GM21723 (cell line): ENCODE measurements around the gene GJC1.
"Not testable (repeated sequence)": the region's sequence is repeated elsewhere in the genome, so short reads cannot be mapped to it uniquely, and the experiment has no call there.

Experiments
- ATAC-seq: cut with Tn5 transposase; IDR thresholded peaks from one replicate; pipeline ENCODE4 v1.9.1; 2021; ENCODE audit warnings: mild to moderate bottlenecking, moderate library complexity; ENCODE audit not compliant: unreplicated experiment

The GJC1 gene

DNA sequence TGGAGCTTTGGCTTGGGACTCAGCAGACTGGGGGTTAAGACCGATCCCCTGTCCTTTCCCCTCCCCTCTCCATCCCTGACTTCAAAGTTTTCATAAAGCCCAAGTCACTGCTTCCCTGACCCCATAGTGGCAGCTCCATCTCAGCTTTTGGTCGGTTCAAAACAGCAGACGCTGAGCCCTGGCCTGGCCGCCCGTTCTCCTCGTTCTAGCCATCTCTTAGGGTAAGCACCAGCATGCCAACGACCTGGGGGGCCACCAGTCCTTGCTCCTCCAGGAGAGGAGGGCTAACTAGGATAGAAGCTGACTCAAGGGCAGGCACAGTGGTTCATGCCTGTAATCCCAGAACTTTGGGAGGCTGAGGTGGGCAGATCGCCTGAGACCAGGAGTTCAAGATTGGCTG lies 16.1 kb upstream of the GJC1 start:
- no peak for ATAC-seq

GRCh38 chr17:44844390-44844830 lies 14.3 kb upstream of the GJC1 start:
- ATAC-seq: no peak

GRCh38 chr17:44842748-44843147 lies 12.7 kb upstream of the GJC1 start:
- ATAC-seq: no peak

DNA sequence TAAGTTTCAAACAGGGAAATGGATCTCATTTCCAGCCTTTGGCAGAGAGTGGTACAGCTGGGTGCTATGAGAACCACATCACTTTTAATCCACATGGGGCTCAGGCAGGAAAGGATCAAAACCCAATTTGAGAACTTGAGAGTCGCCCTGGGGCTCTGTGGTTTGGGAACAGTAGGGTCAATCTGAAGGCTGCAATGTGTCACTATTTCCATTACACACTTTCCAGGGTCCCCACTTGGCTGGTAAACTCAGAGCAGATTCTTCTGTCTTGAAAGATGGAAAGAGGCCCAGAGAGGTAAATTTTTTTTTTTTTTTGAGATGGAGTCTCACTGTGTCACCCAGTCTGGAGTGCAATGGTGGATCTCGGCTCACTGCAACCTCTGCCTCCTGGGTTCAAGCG lies 10.8 kb upstream of the GJC1 start:
- ATAC-seq: no peak

DNA sequence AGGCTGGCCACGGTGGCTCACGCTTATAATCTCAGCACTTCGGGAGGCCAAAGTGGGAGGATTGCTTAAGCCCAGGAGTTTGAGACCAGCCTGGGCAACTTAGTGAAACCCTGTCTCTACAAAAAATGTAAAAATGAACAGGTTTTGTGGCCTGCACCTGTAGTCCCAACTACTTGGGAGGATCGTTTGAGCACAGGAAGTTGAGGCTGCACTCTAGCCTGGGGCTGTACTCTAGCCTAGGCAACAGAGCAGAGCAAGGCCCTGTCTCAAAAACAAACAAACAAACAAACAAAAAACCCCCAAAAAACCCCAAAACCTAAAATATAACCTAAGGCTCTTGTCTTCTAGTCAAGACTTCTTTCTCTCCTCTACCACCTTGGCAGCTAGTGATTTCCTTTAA lies 10.2 kb upstream of the GJC1 start:
- ATAC-seq: no peak

- ATAC-seq: no peak
Observed at GRCh38 chr17:44837196-44837595, 7.1 kb upstream of the GJC1 start.

DNA sequence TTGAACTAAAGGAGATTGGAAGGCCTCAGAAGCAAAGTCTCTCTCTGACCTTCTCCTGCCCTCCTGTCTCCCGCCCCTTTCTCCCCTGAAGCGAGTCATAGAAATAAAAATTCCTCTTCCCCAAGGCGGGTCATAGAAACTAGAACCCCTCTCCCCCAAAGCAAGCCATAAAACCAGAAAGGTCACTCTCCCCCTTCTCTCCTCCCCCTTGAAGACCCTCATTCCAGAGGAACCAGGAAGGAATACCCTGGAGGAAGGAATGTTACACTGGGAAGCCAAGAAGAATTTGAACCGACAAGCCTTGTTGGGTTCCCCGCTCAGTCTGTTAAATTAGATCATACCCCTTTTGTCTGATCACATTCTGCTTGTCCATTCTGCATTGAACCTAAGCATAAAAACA lies 2.7 kb upstream of the GJC1 start:
- no peak for ATAC-seq

- ATAC-seq: no peak
Observed at GRCh38 chr17:44831371-44831770, 1.3 kb upstream of the GJC1 start.

DNA sequence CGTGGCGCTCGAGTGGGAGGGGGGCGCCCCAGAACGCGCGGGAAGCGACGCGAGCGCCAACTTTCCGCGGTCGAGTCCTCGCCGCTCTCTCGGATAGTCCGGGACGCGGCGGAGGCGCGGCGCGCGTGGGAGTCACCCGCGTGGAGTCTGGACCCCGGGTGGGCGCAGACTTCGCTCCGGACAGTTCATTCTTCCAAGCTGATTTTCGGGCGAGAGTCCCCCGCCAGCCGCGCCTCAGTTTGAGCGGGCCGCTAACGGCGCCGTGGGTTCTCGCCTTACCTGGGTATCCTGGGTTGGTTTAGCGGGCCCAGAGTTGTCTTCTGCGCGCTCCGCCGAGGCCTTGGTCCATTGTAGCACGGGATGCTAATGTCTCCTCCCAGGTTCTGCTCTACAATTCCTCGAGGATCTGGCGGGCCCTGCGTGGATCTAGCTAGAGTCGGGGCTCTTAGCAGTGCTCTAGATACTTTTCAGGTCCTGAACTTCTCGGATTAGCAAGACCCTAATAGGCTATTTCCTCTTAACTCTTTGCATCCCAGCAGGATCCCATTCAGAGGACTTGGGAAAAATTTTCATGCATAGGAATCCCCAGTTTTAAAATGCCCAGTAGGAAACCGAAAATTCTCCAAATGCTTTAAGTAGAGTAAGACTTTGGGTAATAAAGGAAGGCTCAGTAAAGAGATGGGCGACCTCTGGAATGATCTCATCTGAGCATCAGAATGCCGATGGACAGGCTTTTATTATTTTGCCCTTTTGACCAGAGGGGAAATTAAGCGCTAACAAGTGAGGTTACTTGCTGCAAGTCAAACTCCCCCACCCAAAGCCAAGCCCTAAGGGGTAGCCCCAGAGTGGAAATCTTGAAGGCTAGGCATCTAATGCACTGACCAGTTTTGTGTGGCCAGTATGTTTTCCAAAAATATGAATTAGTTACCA lies 537 bp upstream of the GJC1 start:
- ATAC-seq: no peak

DNA sequence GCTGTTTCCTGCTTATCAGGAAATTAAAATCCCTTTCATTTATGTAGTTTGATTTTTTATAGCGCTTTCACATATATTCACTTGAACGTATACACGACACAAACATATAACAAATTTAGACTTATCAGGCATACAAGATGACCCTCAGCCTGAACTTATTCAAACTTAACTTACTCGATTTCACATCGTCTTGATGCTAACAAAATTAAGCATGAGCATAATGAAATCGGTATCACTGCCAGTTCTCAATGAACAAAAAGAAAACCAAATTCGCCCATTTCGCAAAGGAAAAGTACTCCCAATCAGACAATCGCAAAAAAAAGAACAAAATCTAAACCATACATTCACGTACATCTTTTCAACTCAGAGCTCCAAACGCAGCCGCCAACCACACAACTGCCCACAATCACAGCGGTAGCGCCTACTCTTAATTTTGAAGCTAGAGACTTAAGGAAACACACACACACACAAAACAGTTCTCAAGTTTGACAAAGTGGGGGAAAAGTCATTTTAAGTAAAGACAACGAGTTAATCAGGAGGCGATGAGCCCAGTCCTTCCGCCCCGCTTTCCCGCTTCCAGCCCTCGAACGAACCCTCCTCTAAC lies 1.1 kb downstream of the GJC1 start:
- no peak for ATAC-seq

DNA sequence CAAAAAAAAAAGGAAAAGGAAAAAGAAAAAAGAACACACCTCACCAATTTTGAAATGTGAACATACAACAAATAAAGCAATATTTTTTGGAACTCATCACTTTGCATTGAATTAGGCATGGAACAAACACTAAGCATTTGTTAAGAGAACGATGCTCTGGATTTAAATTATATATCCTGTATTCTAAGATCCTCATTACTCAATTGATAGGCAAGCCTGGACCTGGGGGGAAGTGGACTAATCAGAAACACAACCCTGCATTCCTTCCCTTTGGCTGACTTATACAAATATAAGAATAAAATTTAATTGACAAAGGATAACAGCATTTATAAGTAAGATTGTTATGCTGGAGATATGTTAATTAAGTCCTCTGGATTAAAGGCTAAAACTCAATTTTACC lies 2.2 kb downstream of the GJC1 start:
- ATAC-seq: no peak

- no peak for ATAC-seq
Observed at GRCh38 chr17:44826123-44826790, 3.8 kb downstream of the GJC1 start.

- not testable (repeated sequence) for ATAC-seq
Observed at GRCh38 chr17:44825236-44825635, 4.9 kb downstream of the GJC1 start.

GRCh38 chr17:44820631-44821212 lies 9.4 kb downstream of the GJC1 start:
- no peak for ATAC-seq

GRCh38 chr17:44818508-44818907 lies 11.6 kb downstream of the GJC1 start:
- not testable (repeated sequence) for ATAC-seq

DNA sequence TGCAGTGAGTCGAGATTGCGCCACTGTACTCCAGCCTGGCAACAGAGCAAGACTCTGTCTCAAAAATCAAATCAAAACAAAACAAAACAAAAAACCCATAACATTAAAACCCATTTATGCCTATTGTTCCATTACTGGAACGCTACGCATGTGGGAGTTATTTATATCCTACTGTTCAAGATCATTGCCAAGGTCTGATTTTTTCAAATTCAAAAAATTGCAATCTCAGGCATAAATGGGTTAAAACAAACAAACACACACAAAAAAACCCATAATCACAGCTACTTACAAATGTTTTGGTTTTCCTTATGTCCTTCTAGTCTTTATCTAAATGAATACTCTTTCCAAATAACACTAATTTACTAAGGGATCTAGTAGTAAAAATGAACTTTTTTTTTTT lies 17.8 kb downstream of the GJC1 start:
- no peak for ATAC-seq

DNA sequence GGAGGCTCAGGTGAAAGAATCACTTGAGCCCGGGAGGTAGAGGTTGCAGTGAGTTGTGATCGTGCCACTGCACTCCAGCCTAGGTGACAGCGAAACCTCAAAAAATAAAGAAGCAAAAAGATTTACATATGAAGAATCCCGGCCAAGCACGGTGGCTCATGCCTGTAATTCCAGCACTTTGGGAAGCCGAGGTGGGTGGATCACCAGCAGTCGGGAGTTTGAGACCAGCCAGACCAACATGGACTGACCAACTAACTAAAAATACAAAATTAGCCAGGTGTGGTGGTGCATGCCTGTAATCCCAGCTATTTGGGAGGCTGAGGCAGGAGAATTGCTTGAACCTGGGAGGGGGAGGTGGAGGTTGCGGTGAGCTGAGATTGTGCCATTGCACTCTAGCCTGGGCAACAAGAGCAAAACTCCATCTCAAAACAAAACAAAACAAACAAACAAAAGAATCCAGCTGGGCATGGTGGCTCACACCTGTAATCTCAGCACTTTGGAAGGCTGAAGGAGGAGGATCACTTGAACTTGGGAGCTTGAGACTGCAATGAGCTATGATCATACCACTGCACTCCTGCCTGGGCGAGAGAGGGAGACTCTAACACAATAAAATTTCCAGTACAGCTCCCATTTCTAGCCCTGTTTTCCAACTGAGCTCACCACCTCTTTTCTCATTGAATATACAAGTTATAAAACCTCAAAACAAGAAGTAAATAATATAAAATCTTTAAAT lies 21.3 kb downstream of the GJC1 start:
- ATAC-seq: not testable (repeated sequence)

GRCh38 chr17:44808156-44808555 lies 21.9 kb downstream of the GJC1 start:
- no peak for ATAC-seq

DNA sequence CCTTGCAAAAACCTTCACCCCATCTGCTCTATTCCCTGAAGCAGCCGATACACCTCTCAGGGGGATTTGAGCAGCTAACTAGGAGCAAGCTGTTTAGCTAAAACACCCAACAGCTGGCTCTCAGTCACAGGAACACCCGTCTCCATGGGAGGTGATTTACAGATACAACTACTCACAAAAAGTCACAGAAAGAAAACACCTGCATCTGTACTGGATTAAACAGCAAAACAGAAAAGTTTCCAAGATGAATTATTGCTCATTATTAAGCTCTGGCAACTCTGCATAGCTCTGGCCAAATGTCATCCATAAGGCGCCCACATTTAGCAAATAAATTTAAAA lies 22.3 kb downstream of the GJC1 start:
- no peak for ATAC-seq

- ATAC-seq: no peak
Observed at GRCh38 chr17:44807093-44807816, 22.8 kb downstream of the GJC1 start.
